Gastroesophageal sphincter (tissue), 3 donors: ENCODE measurements around the gene LGI2.

ENCODE experiments used
- CTCF ChIP-seq, 4 experiments: fragments of 200-600 bp in 2 of 4; fragments of 450-650 bp in 2 of 4; sonication (generic) in 1 of 4; IDR thresholded peaks; one replicate each; pipeline ENCODE4 v1.5.1; 2017 to 2019; ENCODE audit warnings: antibody characterized with exemption in 4 of 4, mild to moderate bottlenecking in 2 of 4, moderate library complexity in 2 of 4
- POLR2A ChIP-seq, 2 donors: fragments of 450-650 bp; IDR thresholded peaks; one replicate each; pipeline ENCODE4 v1.6.1; 2017; ENCODE audit warnings: antibody characterized with exemption in 2 of 2, mild to moderate bottlenecking in 2 of 2, moderate library complexity in 1 of 2

DNA sequence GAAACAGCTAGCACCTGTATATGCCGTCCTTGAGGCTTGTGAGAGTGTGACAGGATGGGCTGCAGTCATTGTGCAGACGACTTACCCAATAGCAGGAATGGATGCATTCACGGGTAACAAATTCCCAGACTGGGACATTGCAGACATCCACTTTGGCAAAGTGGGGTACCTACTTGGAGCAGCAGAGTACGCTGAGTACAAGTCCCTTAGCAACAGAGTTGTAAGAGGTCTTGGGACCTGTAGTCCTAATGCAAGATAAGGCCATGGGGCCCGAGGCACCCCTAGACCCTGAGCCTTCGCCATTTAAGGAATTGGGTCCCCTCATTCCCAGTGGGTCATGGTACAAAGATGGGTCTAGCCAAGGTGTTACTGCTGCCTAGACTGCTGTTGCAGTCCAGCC is 62.5 kb downstream of the LGI2 start:
- TF ChIP-seq POLR2A (IDR thresholded peaks at IDR 0.05) = no peak
- no peak for TF ChIP-seq CTCF (IDR thresholded peaks at IDR 0.05)
